Endothelial cell (in vitro differentiated cells): Measurements from ENCODE around the gene FBXO3. TPM values are rescaled to one million over a fixed set of nuclear protein-coding genes. Genes with fewer than 3 reads are reported as not detected.
A peak's percentile ranks its signal among the peaks of the same experiment; 100 is the strongest.

Source experiments
- DNase-seq: peaks from one replicate; pipeline ENCODE4 v3.0.0; 2021; ENCODE audit warnings: low spot score
- H3K27ac Mint-ChIP-seq: one replicate; pipeline ENCODE4 v1.8.0; 2021; ENCODE audit warnings: mixed read lengths, inconsistent platforms; ENCODE audit not compliant: unreplicated experiment
- H3K27me3 Mint-ChIP-seq: one replicate; pipeline ENCODE4 v1.8.0; 2021; ENCODE audit warnings: mild to moderate bottlenecking, moderate library complexity, mixed read lengths, inconsistent platforms; ENCODE audit not compliant: unreplicated experiment
- H3K36me3 Mint-ChIP-seq: one replicate; pipeline ENCODE4 v1.8.0; 2021; ENCODE audit warnings: mild to moderate bottlenecking, low read depth, mixed read lengths, inconsistent platforms; ENCODE audit not compliant: unreplicated experiment
- H3K4me1 Mint-ChIP-seq: one replicate; pipeline ENCODE4 v1.8.0; 2021; ENCODE audit warnings: mild to moderate bottlenecking, mixed read lengths, inconsistent platforms; ENCODE audit not compliant: unreplicated experiment
- H3K4me3 Mint-ChIP-seq: one replicate; pipeline ENCODE4 v1.8.0; 2021; ENCODE audit warnings: mild to moderate bottlenecking, mixed read lengths, inconsistent platforms; ENCODE audit not compliant: unreplicated experiment
- H3K9me3 Mint-ChIP-seq: one replicate; pipeline ENCODE4 v1.8.0; 2021; ENCODE audit warnings: mixed read lengths, inconsistent platforms; ENCODE audit not compliant: unreplicated experiment
- CTCF ChIP-seq: fragments of 200-600 bp; sonication (generic); IDR thresholded peaks from one replicate; pipeline ENCODE4 v1.5.0; 2021; ENCODE audit warnings: antibody characterized with exemption; ENCODE audit not compliant: unreplicated experiment
- total RNA-seq: library from RNA; stranded (reverse); fragmentation: NEBNext Ultra II Directional; extraction: Animal tissue kit (Norgen Biotek cat#: 25700); gene quantifications from one replicate; pipeline ENCODE4 v1.2.1, GENCODE V29; 2021; ENCODE audit not compliant: unreplicated experiment

The FBXO3 gene
- total RNA-seq, 1 donor from 2014 or later = 22.6 TPM

GRCh38 chr11:33722590-33723234 lies 51.6 kb downstream of the FBXO3 start:
- peak overlapping the region; percentile 80 for H3K27ac Mint-ChIP-seq
- no peak for DNase-seq
- no peak overlapping the region for H3K4me3 Mint-ChIP-seq

GRCh38 chr11:33721984-33722383 lies 52.3 kb downstream of the FBXO3 start:
- peaks cover 24% of the 10 kb centered on the region for H3K36me3 Mint-ChIP-seq
- no peak for DNase-seq
- H3K9me3 Mint-ChIP-seq = no peaks in the 10 kb centered on the region
- H3K27ac Mint-ChIP-seq = no peak overlapping the region
- peaks cover 40% of the 10 kb centered on the region for H3K4me1 Mint-ChIP-seq
- no peaks in the 10 kb centered on the region for H3K27me3 Mint-ChIP-seq
- no peak overlapping the region for H3K4me3 Mint-ChIP-seq
- no peak for TF ChIP-seq CTCF

More at GRCh38 chr11:33722590-33723234, 51.6 kb downstream of the FBXO3 start:
- Mint-ChIP-seq H3K9me3 (no peaks in the 10 kb centered on the region), H3K4me1 (peaks cover 40% of the 10 kb centered on the region), H3K27me3 (no peaks in the 10 kb centered on the region), H3K36me3 (peaks cover 18% of the 10 kb centered on the region)
- TF ChIP-seq CTCF = no peak

GRCh38 chr11:33721426-33721825 lies 52.9 kb downstream of the FBXO3 start:
- Mint-ChIP-seq H3K36me3 (peaks cover 25% of the 10 kb centered on the region), H3K4me1 (peaks cover 40% of the 10 kb centered on the region), H3K27ac (peak overlapping the region; percentile 2), H3K4me3 (peak overlapping the region; percentile 2), H3K9me3 (no peaks in the 10 kb centered on the region), H3K27me3 (no peaks in the 10 kb centered on the region)
- DNase-seq = no peak
- no peak for TF ChIP-seq CTCF

GRCh38 chr11:33719587-33719986 lies 54.7 kb downstream of the FBXO3 start:
- Mint-ChIP-seq H3K4me3 (no peak overlapping the region), H3K36me3 (peaks cover 25% of the 10 kb centered on the region), H3K4me1 (peaks cover 33% of the 10 kb centered on the region), H3K27ac (no peak overlapping the region), H3K9me3 (no peaks in the 10 kb centered on the region), H3K27me3 (no peaks in the 10 kb centered on the region)
- DNase-seq = no peak
- no peak for TF ChIP-seq CTCF

GRCh38 chr11:33718440-33718839 lies 55.9 kb downstream of the FBXO3 start:
- peaks cover 22% of the 10 kb centered on the region for H3K4me1 Mint-ChIP-seq
- peaks cover 25% of the 10 kb centered on the region for H3K36me3 Mint-ChIP-seq
- TF ChIP-seq CTCF = no peak
- no peak overlapping the region for H3K27ac Mint-ChIP-seq
- no peaks in the 10 kb centered on the region for H3K27me3 Mint-ChIP-seq
- no peak overlapping the region for H3K4me3 Mint-ChIP-seq
- DNase-seq = no peak
- H3K9me3 Mint-ChIP-seq = no peaks in the 10 kb centered on the region
